GM23338 (cell line): ENCODE data around the gene CNBD2. TPM values are rescaled to one million over a fixed set of nuclear protein-coding genes. Genes with fewer than 3 reads are reported as not detected.

Experiments
- ATAC-seq: fragments of 200-7000 bp; cut with Tn5 transposase; 3 replicates; pipeline ENCODE4 v1.9.1; 2020
- DNase-seq: peaks from one replicate; pipeline ENCODE4 v3.0.0-alpha.2; 2015; ENCODE audit warnings: low spot score
- H2AFZ ChIP-seq: fragments of 200-600 bp; sonication (generic); 2 replicates; pipeline ENCODE4 v1.8.0; 2016; ENCODE audit warnings: antibody characterized with exemption, mild to moderate bottlenecking, moderate library complexity
- H3F3A ChIP-seq: fragments of 200-600 bp; sonication (generic); replicated peaks from 2 replicates; pipeline ENCODE4 v1.8.0; 2017; ENCODE audit warnings: antibody characterized with exemption, mixed run types, low read depth
- H3K27ac ChIP-seq: fragments of 200-600 bp; sonication (generic); 2 replicates; pipeline ENCODE4 v1.6.1; 2016; ENCODE audit warnings: low read depth
- H3K27me3 ChIP-seq: fragments of 200-600 bp; sonication (generic); 2 replicates; pipeline ENCODE4 v1.8.0; 2016; ENCODE audit warnings: mild to moderate bottlenecking, mixed run types, moderate library complexity; ENCODE audit not compliant: insufficient read depth
- H3K36me3 ChIP-seq: fragments of 200-600 bp; sonication (generic); 2 replicates; pipeline ENCODE4 v1.8.0; 2016; ENCODE audit warnings: mild to moderate bottlenecking; ENCODE audit not compliant: insufficient read depth
- H3K4me1 ChIP-seq: fragments of 200-600 bp; sonication (generic); 2 replicates; pipeline ENCODE4 v1.8.0; 2016; ENCODE audit warnings: mild to moderate bottlenecking, moderate library complexity; ENCODE audit not compliant: insufficient read depth
- H3K4me2 ChIP-seq: fragments of 200-600 bp; sonication (generic); 2 replicates; pipeline ENCODE4 v1.7.1; 2017; ENCODE audit warnings: mixed run types
- H3K4me3 ChIP-seq: fragments of 200-600 bp; sonication (generic); 2 replicates; pipeline ENCODE4 v1.6.1; 2016; ENCODE audit warnings: mixed run types
- H3K79me2 ChIP-seq: fragments of 200-600 bp; sonication (generic); replicated peaks from 2 replicates; pipeline ENCODE4 v1.8.0; 2017; ENCODE audit warnings: mild to moderate bottlenecking; ENCODE audit not compliant: insufficient read depth
- H3K9me2 ChIP-seq: fragments of 200-600 bp; sonication (generic); 2 replicates; pipeline ENCODE4 v1.8.0; 2017; ENCODE audit not compliant: insufficient read depth
- H4K20me1 ChIP-seq: fragments of 200-600 bp; sonication (generic); replicated peaks from 2 replicates; pipeline ENCODE4 v1.8.0; 2017; ENCODE audit warnings: mild to moderate bottlenecking; ENCODE audit not compliant: insufficient read depth
- H3K27ac Mint-ChIP-seq: 2 replicates; pipeline ENCODE4 v1.8.0; 2020; ENCODE audit warnings: inconsistent platforms, mild to moderate bottlenecking, moderate library complexity, mixed read lengths
- H3K27me3 Mint-ChIP-seq: 3 replicates; pipeline ENCODE4 v1.8.0; 2022; ENCODE audit warnings: low read depth, mild to moderate bottlenecking, moderate library complexity, mixed read lengths, inconsistent platforms; ENCODE audit not compliant: insufficient read depth, poor library complexity
- H3K36me3 Mint-ChIP-seq: 3 replicates; pipeline ENCODE4 v1.8.0; 2021; ENCODE audit warnings: low read depth, mild to moderate bottlenecking, inconsistent platforms, moderate library complexity, mixed read lengths
- H3K4me1 Mint-ChIP-seq: 3 replicates; pipeline ENCODE4 v1.8.0; 2020; ENCODE audit warnings: mild to moderate bottlenecking, inconsistent platforms, mixed read lengths
- H3K4me3 Mint-ChIP-seq: 3 replicates; pipeline ENCODE4 v1.8.0; 2021; ENCODE audit warnings: moderate library complexity, mild to moderate bottlenecking, inconsistent platforms, mixed read lengths
- H3K9me3 Mint-ChIP-seq: 3 replicates; pipeline ENCODE4 v1.8.0; 2020; ENCODE audit warnings: moderate library complexity, mild to moderate bottlenecking, inconsistent platforms, mixed read lengths
- CREB1 ChIP-seq: fragments of 250-450 bp; sonication (Bioruptor Pico); IDR thresholded peaks from 2 replicates; pipeline ENCODE4 v1.5.0; 2020; ENCODE audit warnings: low read depth, mild to moderate bottlenecking, moderate library complexity
- ETS1 ChIP-seq: IDR thresholded peaks from 2 replicates; pipeline ENCODE4 v1.6.1; 2016; ENCODE audit warnings: antibody characterized with exemption
- EZH2 ChIP-seq: fragments of 200-600 bp; sonication (generic); IDR thresholded peaks from one replicate; pipeline ENCODE4 v1.8.0; 2017; ENCODE audit warnings: antibody characterized with exemption, mild to moderate bottlenecking, low read depth; ENCODE audit not compliant: unreplicated experiment
- EZH2phosphoT487 ChIP-seq: fragments of 200-600 bp; sonication (generic); IDR thresholded peaks from one replicate; pipeline ENCODE4 v1.8.1; 2018; ENCODE audit warnings: antibody characterized with exemption; ENCODE audit not compliant: unreplicated experiment
- JUNB ChIP-seq: IDR thresholded peaks from one replicate; pipeline ENCODE4 v1.6.1; 2016; ENCODE audit warnings: antibody characterized with exemption; ENCODE audit not compliant: unreplicated experiment
- NANOG ChIP-seq: IDR thresholded peaks from 2 replicates; pipeline ENCODE4 v1.6.1; 2016; ENCODE audit warnings: antibody characterized with exemption, borderline replicate concordance
- POLR2AphosphoS5 ChIP-seq: IDR thresholded peaks from 2 replicates; pipeline ENCODE4 v1.6.1; 2016; ENCODE audit warnings: antibody characterized with exemption, low read depth
- REST ChIP-seq: IDR thresholded peaks from one replicate; pipeline ENCODE4 v1.6.1; 2018; ENCODE audit warnings: antibody characterized with exemption; ENCODE audit not compliant: unreplicated experiment
- STAT1 ChIP-seq: IDR thresholded peaks from one replicate; pipeline ENCODE4 v1.6.1; 2016; ENCODE audit warnings: antibody characterized with exemption; ENCODE audit not compliant: unreplicated experiment
- ZNF114 ChIP-seq: fragments of 250-450 bp; sonication (Bioruptor Pico); IDR thresholded peaks from 2 replicates; pipeline ENCODE4 v1.5.0; 2020; ENCODE audit warnings: mild to moderate bottlenecking, moderate library complexity
- ZNF331 ChIP-seq: fragments of 250-450 bp; sonication (Bioruptor Pico); IDR thresholded peaks from 2 replicates; pipeline ENCODE4 v1.5.0; 2020; ENCODE audit warnings: low read depth, mild to moderate bottlenecking, moderate library complexity
- polyA plus RNA-seq: library from polyadenylated mRNA; unstranded; fragments of >200 nt; fragmentation: Nextera tagmentation; extraction: Ambion mirVana; gene quantifications from 2 replicates; pipeline ENCODE4 v1.2.1, GENCODE V29; 2016
- total RNA-seq: library from RNA; depleted of rRNA; stranded (reverse); fragments of >200 nt; shearing (Covaris generic); gene quantifications from 2 replicates; pipeline ENCODE4 v1.2.3, GENCODE V29; 2014
- TF ChIP-seq, protein P1 (sequence below): fragments of 250-450 bp; sonication (Bioruptor Pico); IDR thresholded peaks from 2 replicates; pipeline ENCODE4 v1.5.0; 2020; ENCODE audit warnings: mild to moderate bottlenecking, moderate library complexity

Gene CNBD2
- total and polyA plus RNA-seq, 2 experiments from 2014 or later, result 2.7 TPM; not detected in 1

DNA sequence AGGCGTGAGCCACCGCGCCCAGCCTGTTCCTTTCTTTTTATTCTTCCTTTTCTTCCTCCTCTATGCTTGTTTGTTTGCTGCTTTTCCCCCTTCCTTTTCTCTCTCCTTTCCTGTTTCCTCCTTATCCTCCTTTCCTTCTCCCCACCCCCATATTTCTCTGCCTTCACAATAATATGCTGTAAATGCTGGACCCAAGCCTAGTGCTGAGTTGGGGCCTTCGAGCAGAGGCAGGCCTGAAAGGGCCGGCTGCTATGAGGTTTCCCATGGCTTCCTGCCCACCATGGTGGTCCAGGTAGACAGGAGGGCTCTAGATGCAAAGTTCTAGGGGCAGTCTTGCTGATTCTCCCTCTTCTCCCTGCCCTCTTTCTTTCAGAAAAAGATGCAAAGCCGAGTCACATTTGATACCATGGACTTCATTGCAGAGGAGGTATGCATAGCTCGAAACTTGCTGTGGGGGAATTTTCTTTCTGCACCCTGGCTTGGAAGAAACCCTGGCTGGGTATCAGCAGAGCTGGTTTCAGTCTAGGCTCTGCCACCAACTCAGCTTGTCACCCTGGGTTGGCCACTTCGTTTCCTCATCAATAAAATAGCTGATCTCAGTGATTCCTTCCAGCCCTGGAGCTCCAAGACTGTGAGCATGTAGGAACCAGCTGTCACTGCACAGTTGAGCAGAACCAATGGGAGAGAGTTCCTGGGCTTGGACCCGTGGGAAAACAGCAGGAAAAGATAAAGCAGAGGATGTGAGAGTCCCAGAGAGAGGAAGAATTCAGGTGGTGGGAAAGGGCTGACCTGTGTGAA, 7.4 kb downstream of the CNBD2 start:
- Histone ChIP-seq H3K79me2 (no peaks in the 10 kb centered on the region), H3K4me3 (no peak overlapping the region), H3K36me3 (no peaks in the 10 kb centered on the region), H3K27me3 (no peaks in the 10 kb centered on the region), H3K4me1 (no peaks in the 10 kb centered on the region), H3K9me2 (no peaks in the 10 kb centered on the region; the same call in 1 of the 2 replicates), H2AFZ (peak overlapping the region; percentile 32; the same call in 1 of the 2 replicates), H4K20me1 (no peaks in the 10 kb centered on the region), H3K27ac (no peak overlapping the region), H3F3A (no peaks in the 10 kb centered on the region), H3K4me2 (no peak overlapping the region)
- Mint-ChIP-seq H3K27ac (no peak overlapping the region), H3K4me3 (no peak overlapping the region), H3K4me1 (no peaks in the 10 kb centered on the region), H3K9me3 (no peaks in the 10 kb centered on the region), H3K36me3 (no peaks in the 10 kb centered on the region), H3K27me3 (peaks cover 7% of the 10 kb centered on the region)
- DNase-seq, result no peak
- no peak for ATAC-seq
- TF ChIP-seq NANOG (no peak), ZNF114 (no peak), STAT1 (no peak), ZNF331 (CRISPR knock-in tag) (no peak), POLR2AphosphoS5 (no peak), CREB1 (CRISPR knock-in tag) (no peak), EZH2 (no peak), ETS1 (no peak), EZH2phosphoT487 (no peak), REST (no peak), JUNB (no peak)
- TF ChIP-seq, protein P1, sequence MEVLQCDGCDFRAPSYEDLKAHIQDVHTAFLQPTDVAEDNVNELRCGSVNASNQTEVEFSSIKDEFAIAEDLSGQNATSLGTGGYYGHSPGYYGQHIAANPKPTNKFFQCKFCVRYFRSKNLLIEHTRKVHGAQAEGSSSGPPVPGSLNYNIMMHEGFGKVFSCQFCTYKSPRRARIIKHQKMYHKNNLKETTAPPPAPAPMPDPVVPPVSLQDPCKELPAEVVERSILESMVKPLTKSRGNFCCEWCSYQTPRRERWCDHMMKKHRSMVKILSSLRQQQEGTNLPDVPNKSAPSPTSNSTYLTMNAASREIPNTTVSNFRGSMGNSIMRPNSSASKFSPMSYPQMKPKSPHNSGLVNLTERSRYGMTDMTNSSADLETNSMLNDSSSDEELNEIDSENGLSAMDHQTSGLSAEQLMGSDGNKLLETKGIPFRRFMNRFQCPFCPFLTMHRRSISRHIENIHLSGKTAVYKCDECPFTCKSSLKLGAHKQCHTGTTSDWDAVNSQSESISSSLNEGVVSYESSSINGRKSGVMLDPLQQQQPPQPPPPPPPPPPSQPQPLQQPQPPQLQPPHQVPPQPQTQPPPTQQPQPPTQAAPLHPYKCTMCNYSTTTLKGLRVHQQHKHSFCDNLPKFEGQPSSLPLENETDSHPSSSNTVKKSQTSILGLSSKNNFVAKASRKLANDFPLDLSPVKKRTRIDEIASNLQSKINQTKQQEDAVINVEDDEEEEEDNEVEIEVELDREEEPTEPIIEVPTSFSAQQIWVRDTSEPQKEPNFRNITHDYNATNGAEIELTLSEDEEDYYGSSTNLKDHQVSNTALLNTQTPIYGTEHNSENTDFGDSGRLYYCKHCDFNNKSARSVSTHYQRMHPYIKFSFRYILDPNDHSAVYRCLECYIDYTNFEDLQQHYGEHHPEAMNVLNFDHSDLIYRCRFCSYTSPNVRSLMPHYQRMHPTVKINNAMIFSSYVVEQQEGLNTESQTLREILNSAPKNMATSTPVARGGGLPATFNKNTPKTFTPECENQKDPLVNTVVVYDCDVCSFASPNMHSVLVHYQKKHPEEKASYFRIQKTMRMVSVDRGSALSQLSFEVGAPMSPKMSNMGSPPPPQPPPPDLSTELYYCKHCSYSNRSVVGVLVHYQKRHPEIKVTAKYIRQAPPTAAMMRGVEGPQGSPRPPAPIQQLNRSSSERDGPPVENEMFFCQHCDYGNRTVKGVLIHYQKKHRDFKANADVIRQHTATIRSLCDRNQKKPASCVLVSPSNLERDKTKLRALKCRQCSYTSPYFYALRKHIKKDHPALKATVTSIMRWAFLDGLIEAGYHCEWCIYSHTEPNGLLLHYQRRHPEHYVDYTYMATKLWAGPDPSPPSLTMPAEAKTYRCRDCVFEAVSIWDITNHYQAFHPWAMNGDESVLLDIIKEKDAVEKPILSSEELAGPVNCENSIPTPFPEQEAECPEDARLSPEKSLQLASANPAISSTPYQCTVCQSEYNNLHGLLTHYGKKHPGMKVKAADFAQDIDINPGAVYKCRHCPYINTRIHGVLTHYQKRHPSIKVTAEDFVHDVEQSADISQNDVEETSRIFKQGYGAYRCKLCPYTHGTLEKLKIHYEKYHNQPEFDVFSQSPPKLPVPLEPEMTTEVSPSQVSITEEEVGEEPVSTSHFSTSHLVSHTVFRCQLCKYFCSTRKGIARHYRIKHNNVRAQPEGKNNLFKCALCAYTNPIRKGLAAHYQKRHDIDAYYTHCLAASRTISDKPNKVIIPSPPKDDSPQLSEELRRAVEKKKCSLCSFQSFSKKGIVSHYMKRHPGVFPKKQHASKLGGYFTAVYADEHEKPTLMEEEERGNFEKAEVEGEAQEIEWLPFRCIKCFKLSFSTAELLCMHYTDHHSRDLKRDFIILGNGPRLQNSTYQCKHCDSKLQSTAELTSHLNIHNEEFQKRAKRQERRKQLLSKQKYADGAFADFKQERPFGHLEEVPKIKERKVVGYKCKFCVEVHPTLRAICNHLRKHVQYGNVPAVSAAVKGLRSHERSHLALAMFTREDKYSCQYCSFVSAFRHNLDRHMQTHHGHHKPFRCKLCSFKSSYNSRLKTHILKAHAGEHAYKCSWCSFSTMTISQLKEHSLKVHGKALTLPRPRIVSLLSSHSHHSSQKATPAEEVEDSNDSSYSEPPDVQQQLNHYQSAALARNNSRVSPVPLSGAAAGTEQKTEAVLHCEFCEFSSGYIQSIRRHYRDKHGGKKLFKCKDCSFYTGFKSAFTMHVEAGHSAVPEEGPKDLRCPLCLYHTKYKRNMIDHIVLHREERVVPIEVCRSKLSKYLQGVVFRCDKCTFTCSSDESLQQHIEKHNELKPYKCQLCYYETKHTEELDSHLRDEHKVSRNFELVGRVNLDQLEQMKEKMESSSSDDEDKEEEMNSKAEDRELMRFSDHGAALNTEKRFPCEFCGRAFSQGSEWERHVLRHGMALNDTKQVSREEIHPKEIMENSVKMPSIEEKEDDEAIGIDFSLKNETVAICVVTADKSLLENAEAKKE (CRISPR knock-in tag), result no peak
